HEK293 (cell line): ENCODE data around the gene PLXNA2.

Experiments used
- CTCF ChIA-PET: fragments of 350-600 bp; formaldehyde crosslinking; extraction: SDS; loops from one replicate; lab custom pipeline; 2021; ENCODE audit warnings: antibody characterized with exemption; lab: Yijun Ruan, JAX
- POLR2A ChIA-PET: fragments of 300-600 bp; formaldehyde crosslinking; extraction: SDS; loops from one replicate; lab custom pipeline; 2020; ENCODE audit warnings: antibody characterized with exemption, inconsistent platforms; lab: Yijun Ruan, JAX
- H3K27ac ChIP-seq: fragments of 200-500 bp; sonication (Bioruptor generic); 2 replicates; pipeline ENCODE4 v1.5.1; 2014; ENCODE audit warnings: low read depth, low read length, control low read depth, inconsistent platforms; ENCODE audit errors: extremely low read depth
- H3K36me3 ChIP-seq, 2 experiments: fragments of 200-500 bp in 1 of 2; sonication (Bioruptor generic) in 1 of 2; 1 replicate in 1 of 2; 2 replicates in 1 of 2; pipeline ENCODE4 v1.5.1; 2014 to 2017; ENCODE audit warnings: inconsistent platforms in 2 of 2, low read length in 2 of 2; ENCODE audit not compliant: control insufficient read depth in 2 of 2, insufficient read depth in 1 of 2
- H3K4me1 ChIP-seq: fragments of 200-500 bp; sonication (Bioruptor generic); 2 replicates; pipeline ENCODE4 v1.5.1; 2014; ENCODE audit warnings: mild to moderate bottlenecking, low read length, inconsistent platforms; ENCODE audit not compliant: control insufficient read depth, insufficient read depth
- H3K4me3 ChIP-seq: 2 replicates; pipeline ENCODE4 v1.5.1; 2011; ENCODE audit warnings: low read depth, mild to moderate bottlenecking, control low read depth, low read length, moderate library complexity
- H3K9me3 ChIP-seq: fragments of 200-500 bp; sonication (Bioruptor generic); 2 replicates; pipeline ENCODE4 v1.5.1; 2014; ENCODE audit warnings: low read depth, low read length, inconsistent platforms; ENCODE audit not compliant: control insufficient read depth, insufficient read depth
- GLI4 ChIP-seq: fragments of 450-650 bp; formaldehyde crosslinking; IDR thresholded peaks from 2 replicates; pipeline ENCODE4 v1.5.1; 2016; ENCODE audit warnings: missing biosample characterization, missing genetic modification characterization
- HOXD13 ChIP-seq: sonication (generic); formaldehyde crosslinking; IDR thresholded peaks from 2 replicates; pipeline ENCODE4 v1.8.0; 2022; ENCODE audit warnings: missing genetic modification reagents, borderline replicate concordance
- MEIS1 ChIP-seq: sonication (generic); formaldehyde crosslinking; IDR thresholded peaks from 2 replicates; pipeline ENCODE4 v1.8.1; 2022; ENCODE audit warnings: missing genetic modification reagents, mild to moderate bottlenecking, borderline replicate concordance
- YY2 ChIP-seq: fragments of 450-650 bp; formaldehyde crosslinking; IDR thresholded peaks from 2 replicates; pipeline ENCODE4 v1.5.1; 2016; ENCODE audit warnings: missing biosample characterization, missing genetic modification characterization
- ZEB2 ChIP-seq: fragments of 450-650 bp; formaldehyde crosslinking; IDR thresholded peaks from 2 replicates; pipeline ENCODE4 v1.5.1; 2016; ENCODE audit warnings: missing biosample characterization, missing genetic modification characterization
- ZNF311 ChIP-seq: fragments of 450-650 bp; formaldehyde crosslinking; IDR thresholded peaks from 2 replicates; pipeline ENCODE4 v1.5.1; 2017; ENCODE audit warnings: missing biosample characterization, missing genetic modification characterization, borderline replicate concordance
- ZNF350 ChIP-seq: fragments of 450-650 bp; formaldehyde crosslinking; IDR thresholded peaks from 2 replicates; pipeline ENCODE4 v1.5.0; 2017; ENCODE audit warnings: missing biosample characterization, mild to moderate bottlenecking, missing genetic modification characterization
- ZNF416 ChIP-seq: fragments of 450-650 bp; formaldehyde crosslinking; IDR thresholded peaks from 2 replicates; pipeline ENCODE4 v1.5.1; 2016; ENCODE audit warnings: missing biosample characterization, missing genetic modification characterization
- ZNF473 ChIP-seq: fragments of 450-650 bp; formaldehyde crosslinking; IDR thresholded peaks from 2 replicates; pipeline ENCODE4 v1.5.1; 2017; ENCODE audit warnings: missing biosample characterization, missing genetic modification characterization
- ZNF48 ChIP-seq: fragments of 450-650 bp; formaldehyde crosslinking; IDR thresholded peaks from 2 replicates; pipeline ENCODE4 v1.5.1; 2016; ENCODE audit warnings: missing biosample characterization, missing genetic modification characterization
- ZNF513 ChIP-seq: fragments of 450-650 bp; IDR thresholded peaks from 2 replicates; pipeline ENCODE4 v1.5.1; 2018; ENCODE audit warnings: missing biosample characterization, missing genetic modification characterization
- ZNF621 ChIP-seq: fragments of 450-650 bp; formaldehyde crosslinking; IDR thresholded peaks from 2 replicates; pipeline ENCODE4 v1.5.1; 2017; ENCODE audit warnings: missing biosample characterization, missing genetic modification characterization
- ZNF624 ChIP-seq: fragments of 450-650 bp; formaldehyde crosslinking; IDR thresholded peaks from 2 replicates; pipeline ENCODE4 v1.5.1; 2017; ENCODE audit warnings: missing biosample characterization, missing genetic modification characterization
- ZNF776 ChIP-seq: fragments of 450-650 bp; formaldehyde crosslinking; IDR thresholded peaks from 2 replicates; pipeline ENCODE4 v1.5.0; 2017; ENCODE audit warnings: missing biosample characterization, missing genetic modification characterization, borderline replicate concordance
- ZNF792 ChIP-seq: fragments of 450-650 bp; formaldehyde crosslinking; IDR thresholded peaks from 2 replicates; pipeline ENCODE4 v1.5.1; 2016; ENCODE audit warnings: missing biosample characterization, missing genetic modification characterization
- ZNF837 ChIP-seq: fragments of 450-650 bp; formaldehyde crosslinking; IDR thresholded peaks from 2 replicates; pipeline ENCODE4 v1.5.1; 2016; ENCODE audit warnings: missing biosample characterization, missing genetic modification characterization
- TF ChIP-seq, protein P1 (sequence below): fragments of 450-650 bp; formaldehyde crosslinking; IDR thresholded peaks from 2 replicates; pipeline ENCODE4 v1.5.1; 2017; ENCODE audit warnings: missing biosample characterization, missing genetic modification characterization
- TF ChIP-seq, protein P2 (sequence below): fragments of 450-650 bp; formaldehyde crosslinking; IDR thresholded peaks from 2 replicates; pipeline ENCODE4 v1.5.1; 2017; ENCODE audit warnings: missing biosample characterization, missing genetic modification characterization
- TF ChIP-seq, protein P3 (sequence below): fragments of 450-650 bp; formaldehyde crosslinking; IDR thresholded peaks from 2 replicates; pipeline ENCODE4; 2016; ENCODE audit warnings: missing biosample characterization, missing genetic modification characterization

Gene PLXNA2

DNA sequence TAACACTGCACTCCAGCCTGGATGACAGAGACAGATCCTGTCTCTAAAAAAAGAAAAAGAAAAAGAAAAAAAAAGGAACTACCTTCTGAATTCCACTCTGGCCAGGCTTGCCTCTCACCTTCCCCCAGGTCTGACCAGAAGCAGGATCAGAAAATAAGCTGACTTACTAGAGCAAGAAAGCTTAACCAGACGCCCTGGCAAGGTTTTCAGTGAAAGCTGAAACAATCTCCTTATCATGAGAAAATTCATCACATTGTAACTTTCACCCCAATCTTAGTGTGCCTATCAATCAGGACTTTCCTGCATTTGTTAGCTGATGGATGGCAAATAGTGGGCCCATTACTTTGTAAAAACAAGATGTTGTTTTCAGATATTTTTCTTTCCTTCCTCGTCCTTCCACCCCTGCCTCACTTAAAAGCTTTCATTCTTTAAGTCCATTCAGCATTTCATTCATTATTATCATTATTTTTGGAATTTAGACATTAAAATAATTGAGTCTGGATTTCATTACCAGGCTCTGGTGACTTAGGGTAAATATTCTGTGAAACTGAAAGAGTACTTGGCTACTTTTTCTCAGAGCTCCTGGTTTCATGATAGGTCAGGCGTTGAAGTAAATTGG lies 236.8 kb downstream of the PLXNA2 start:
- POLR2A ChIA-PET, result no interaction called here
- CTCF ChIA-PET, result interaction anchor here (0.5 to 4.0 kb wide), 7 partner anchors 9 to 561 kb away, joined by 3 to 35 read pairs (median 3); no protein-coding TSS in a partner anchor
- Histone ChIP-seq H3K9me3 (no peaks in the 10 kb centered on the region), H3K4me3 (no peak overlapping the region), H3K36me3 (no peaks in the 10 kb centered on the region), H3K4me1 (no peaks in the 10 kb centered on the region), H3K27ac (no peak overlapping the region)
- TF ChIP-seq MEIS1 (CRISPR knock-in tag) (no peak), ZNF621 (tag by site-specific recombination) (no peak), ZNF837 (tag by site-specific recombination) (no peak), ZNF311 (no peak), ZEB2 (no peak), ZNF792 (tag by site-specific recombination) (no peak), ZNF416 (tag by site-specific recombination) (no peak), ZNF776 (tag by site-specific recombination) (no peak), GLI4 (no peak), ZNF473 (tag by site-specific recombination) (no peak), YY2 (tag by site-specific recombination) (no peak)
- TF ChIP-seq, protein P1, sequence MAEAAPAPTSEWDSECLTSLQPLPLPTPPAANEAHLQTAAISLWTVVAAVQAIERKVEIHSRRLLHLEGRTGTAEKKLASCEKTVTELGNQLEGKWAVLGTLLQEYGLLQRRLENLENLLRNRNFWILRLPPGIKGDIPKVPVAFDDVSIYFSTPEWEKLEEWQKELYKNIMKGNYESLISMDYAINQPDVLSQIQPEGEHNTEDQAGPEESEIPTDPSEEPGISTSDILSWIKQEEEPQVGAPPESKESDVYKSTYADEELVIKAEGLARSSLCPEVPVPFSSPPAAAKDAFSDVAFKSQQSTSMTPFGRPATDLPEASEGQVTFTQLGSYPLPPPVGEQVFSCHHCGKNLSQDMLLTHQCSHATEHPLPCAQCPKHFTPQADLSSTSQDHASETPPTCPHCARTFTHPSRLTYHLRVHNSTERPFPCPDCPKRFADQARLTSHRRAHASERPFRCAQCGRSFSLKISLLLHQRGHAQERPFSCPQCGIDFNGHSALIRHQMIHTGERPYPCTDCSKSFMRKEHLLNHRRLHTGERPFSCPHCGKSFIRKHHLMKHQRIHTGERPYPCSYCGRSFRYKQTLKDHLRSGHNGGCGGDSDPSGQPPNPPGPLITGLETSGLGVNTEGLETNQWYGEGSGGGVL, result no peak
- TF ChIP-seq, protein P2, sequence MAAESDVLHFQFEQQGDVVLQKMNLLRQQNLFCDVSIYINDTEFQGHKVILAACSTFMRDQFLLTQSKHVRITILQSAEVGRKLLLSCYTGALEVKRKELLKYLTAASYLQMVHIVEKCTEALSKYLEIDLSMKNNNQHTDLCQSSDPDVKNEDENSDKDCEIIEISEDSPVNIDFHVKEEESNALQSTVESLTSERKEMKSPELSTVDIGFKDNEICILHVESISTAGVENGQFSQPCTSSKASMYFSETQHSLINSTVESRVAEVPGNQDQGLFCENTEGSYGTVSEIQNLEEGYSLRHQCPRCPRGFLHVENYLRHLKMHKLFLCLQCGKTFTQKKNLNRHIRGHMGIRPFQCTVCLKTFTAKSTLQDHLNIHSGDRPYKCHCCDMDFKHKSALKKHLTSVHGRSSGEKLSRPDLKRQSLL (tag by site-specific recombination), result no peak

DNA sequence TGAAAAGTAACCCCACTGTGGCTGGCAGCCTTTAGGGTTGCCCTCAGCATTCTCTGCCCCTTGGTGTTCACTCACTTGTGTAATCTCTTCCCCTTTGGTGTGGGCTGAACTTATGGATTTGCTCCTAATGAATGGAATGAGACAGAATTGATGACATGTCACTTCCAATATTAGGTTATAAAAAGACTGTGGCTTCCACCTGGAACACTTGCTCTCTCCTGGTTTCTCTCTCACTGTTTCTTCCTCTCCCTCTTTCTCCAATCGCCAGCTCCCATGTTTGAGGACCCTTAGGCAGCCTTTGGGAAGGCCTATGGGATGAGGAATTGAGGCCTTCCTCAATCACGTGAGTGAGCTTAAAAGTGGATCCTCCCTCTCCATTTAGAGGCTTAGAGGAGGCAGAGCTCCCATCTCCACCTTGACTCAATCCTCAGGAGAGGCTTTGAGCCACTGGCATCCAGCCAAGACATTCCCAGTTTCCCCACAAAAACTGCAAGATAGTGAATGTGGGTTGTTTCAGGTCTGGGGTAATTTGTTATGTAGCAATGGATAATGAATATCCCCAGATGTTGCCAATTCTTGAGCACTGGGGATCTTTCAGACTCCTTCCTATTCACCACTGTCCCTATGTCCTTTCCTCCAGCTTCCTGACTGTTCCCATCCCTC lies 237.8 kb downstream of the PLXNA2 start:
- Histone ChIP-seq H3K4me3 (no peak overlapping the region), H3K9me3 (no peaks in the 10 kb centered on the region), H3K27ac (no peak overlapping the region), H3K36me3 (no peaks in the 10 kb centered on the region), H3K4me1 (no peaks in the 10 kb centered on the region)
- CTCF ChIA-PET, result interaction anchor here (3.0 to 4.0 kb wide), 2 partner anchors 8 to 16 kb away, joined by 25 to 35 read pairs; no protein-coding TSS in a partner anchor
- POLR2A ChIA-PET, result no interaction called here
- TF ChIP-seq ZNF624 (tag by site-specific recombination), result no peak
- peak; percentile 95 for TF ChIP-seq ZNF350 (tag by site-specific recombination)
- TF ChIP-seq, protein P3, sequence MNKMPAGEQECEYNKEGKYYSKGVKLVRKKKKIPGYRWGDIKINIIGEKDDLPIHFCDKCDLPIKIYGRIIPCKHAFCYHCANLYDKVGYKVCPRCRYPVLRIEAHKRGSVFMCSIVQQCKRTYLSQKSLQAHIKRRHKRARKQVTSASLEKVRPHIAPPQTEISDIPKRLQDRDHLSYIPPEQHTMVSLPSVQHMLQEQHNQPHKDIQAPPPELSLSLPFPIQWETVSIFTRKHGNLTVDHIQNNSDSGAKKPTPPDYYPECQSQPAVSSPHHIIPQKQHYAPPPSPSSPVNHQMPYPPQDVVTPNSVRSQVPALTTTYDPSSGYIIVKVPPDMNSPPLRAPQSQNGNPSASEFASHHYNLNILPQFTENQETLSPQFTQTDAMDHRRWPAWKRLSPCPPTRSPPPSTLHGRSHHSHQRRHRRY (tag by site-specific recombination), result no peak
- no peak for TF ChIP-seq HOXD13 (CRISPR knock-in tag)
- TF ChIP-seq ZNF513 (tag by site-specific recombination), result no peak
- TF ChIP-seq ZNF48 (tag by site-specific recombination), result no peak
